Mesendoderm (in vitro differentiated cells): ENCODE measurements around the gene SYMPK.

Experiments
- DNase-seq: peaks from one replicate; pipeline ENCODE4 v3.0.0; 2013
- H2AK5ac ChIP-seq: 2 replicates; pipeline ENCODE4 v1.6.1; 2013; ENCODE audit warnings: low read length, inconsistent platforms
- H2BK120ac ChIP-seq: 2 replicates; pipeline ENCODE4 v1.6.1; 2013; ENCODE audit warnings: low read depth, mild to moderate bottlenecking, low read length, moderate library complexity, mixed read lengths
- H2BK15ac ChIP-seq: replicated peaks from 2 replicates; pipeline ENCODE4 v1.6.1; 2013; ENCODE audit warnings: low read depth, mild to moderate bottlenecking, moderate library complexity
- H2BK5ac ChIP-seq: 2 replicates; pipeline ENCODE4 v1.6.1; 2013; ENCODE audit warnings: low read length, inconsistent platforms
- H3K18ac ChIP-seq: 2 replicates; pipeline ENCODE4 v1.6.1; 2013; ENCODE audit warnings: mild to moderate bottlenecking, low read length, mixed read lengths
- H3K23ac ChIP-seq: one replicate; pipeline ENCODE4 v1.6.1; 2013; ENCODE audit warnings: low read length
- H3K27ac ChIP-seq: 2 replicates; pipeline ENCODE4 v1.5.1; 2013; ENCODE audit warnings: low read depth, mild to moderate bottlenecking, inconsistent platforms, low read length, moderate library complexity
- H3K27me3 ChIP-seq: 2 replicates; pipeline ENCODE4 v1.6.1; 2013; ENCODE audit warnings: low read length, control low read depth, mild to moderate bottlenecking, inconsistent platforms; ENCODE audit not compliant: insufficient read depth, poor library complexity
- H3K36me3 ChIP-seq: 2 replicates; pipeline ENCODE4 v1.6.1; 2013; ENCODE audit warnings: low read length, inconsistent platforms; ENCODE audit not compliant: control insufficient read depth, insufficient read depth
- H3K4ac ChIP-seq: one replicate; pipeline ENCODE4 v1.6.1; 2013; ENCODE audit warnings: low read depth, mild to moderate bottlenecking, low read length, moderate library complexity
- H3K4me1 ChIP-seq: 2 replicates; pipeline ENCODE4 v1.6.1; 2013; ENCODE audit warnings: low read depth, low read length, inconsistent platforms; ENCODE audit not compliant: control insufficient read depth
- H3K4me2 ChIP-seq: 2 replicates; pipeline ENCODE4 v1.6.1; 2013; ENCODE audit warnings: low read length
- H3K4me3 ChIP-seq: 2 replicates; pipeline ENCODE4 v1.5.1; 2013; ENCODE audit warnings: mild to moderate bottlenecking, low read length
- H3K56ac ChIP-seq: one replicate; pipeline ENCODE4 v1.6.1; 2013; ENCODE audit warnings: low read length
- H3K79me1 ChIP-seq: 2 replicates; pipeline ENCODE4 v1.6.1; 2013; ENCODE audit warnings: low read length, inconsistent platforms
- H3K79me2 ChIP-seq: 2 replicates; pipeline ENCODE4 v1.6.1; 2013; ENCODE audit warnings: mild to moderate bottlenecking, low read length; ENCODE audit not compliant: control insufficient read depth, insufficient read depth
- H3K9ac ChIP-seq: 2 replicates; pipeline ENCODE4 v1.6.1; 2013; ENCODE audit warnings: low read length, inconsistent platforms
- H4K5ac ChIP-seq: one replicate; pipeline ENCODE4 v1.6.1; 2013; ENCODE audit warnings: low read length
- H4K8ac ChIP-seq: one replicate; pipeline ENCODE4 v1.6.1; 2013; ENCODE audit warnings: low read depth, mild to moderate bottlenecking, control low read depth, low read length, moderate library complexity
- WGBS: extraction: QIAGEN DNeasy Blood & Tissue Kit; methylation state at CpG from one replicate; pipeline ENCODE4 v1.1.7; 2013; ENCODE audit warnings: low lambda C conversion rate, missing lambda C conversion rate; ENCODE audit not compliant: insufficient coverage; ENCODE audit errors: extremely low coverage; 5-methylcytosine and 5-hydroxymethylcytosine counted together

SYMPK gene

GRCh38 chr19:45862271-45862563 lies 730 bp downstream of the SYMPK start:
- Histone ChIP-seq H3K4ac (peak overlapping the region; percentile 83), H2BK15ac (no peak overlapping the region), H2BK5ac (peak overlapping the region; percentile 6), H3K4me1 (peaks cover 9% of the 10 kb centered on the region), H2BK120ac (no peak overlapping the region), H3K79me1 (peaks cover 16% of the 10 kb centered on the region), H3K56ac (peak overlapping the region; percentile 97), H3K79me2 (peaks cover 45% of the 10 kb centered on the region), H3K23ac (no peak overlapping the region), H4K5ac (no peak overlapping the region), H2AK5ac (peak overlapping the region; percentile 59), H3K4me2 (peak overlapping the region; percentile 93), H3K9ac (peak overlapping the region; percentile 86), H3K27ac (no peak overlapping the region), H3K36me3 (peaks cover 2% of the 10 kb centered on the region), H3K27me3 (no peaks in the 10 kb centered on the region), H3K18ac (no peak overlapping the region), H3K4me3 (peak overlapping the region; percentile 99), H4K8ac (no peak overlapping the region)
- DNase-seq, result no peak
- no CpG with 5 or more reads among the region's 11 CpGs for WGBS

DNA sequence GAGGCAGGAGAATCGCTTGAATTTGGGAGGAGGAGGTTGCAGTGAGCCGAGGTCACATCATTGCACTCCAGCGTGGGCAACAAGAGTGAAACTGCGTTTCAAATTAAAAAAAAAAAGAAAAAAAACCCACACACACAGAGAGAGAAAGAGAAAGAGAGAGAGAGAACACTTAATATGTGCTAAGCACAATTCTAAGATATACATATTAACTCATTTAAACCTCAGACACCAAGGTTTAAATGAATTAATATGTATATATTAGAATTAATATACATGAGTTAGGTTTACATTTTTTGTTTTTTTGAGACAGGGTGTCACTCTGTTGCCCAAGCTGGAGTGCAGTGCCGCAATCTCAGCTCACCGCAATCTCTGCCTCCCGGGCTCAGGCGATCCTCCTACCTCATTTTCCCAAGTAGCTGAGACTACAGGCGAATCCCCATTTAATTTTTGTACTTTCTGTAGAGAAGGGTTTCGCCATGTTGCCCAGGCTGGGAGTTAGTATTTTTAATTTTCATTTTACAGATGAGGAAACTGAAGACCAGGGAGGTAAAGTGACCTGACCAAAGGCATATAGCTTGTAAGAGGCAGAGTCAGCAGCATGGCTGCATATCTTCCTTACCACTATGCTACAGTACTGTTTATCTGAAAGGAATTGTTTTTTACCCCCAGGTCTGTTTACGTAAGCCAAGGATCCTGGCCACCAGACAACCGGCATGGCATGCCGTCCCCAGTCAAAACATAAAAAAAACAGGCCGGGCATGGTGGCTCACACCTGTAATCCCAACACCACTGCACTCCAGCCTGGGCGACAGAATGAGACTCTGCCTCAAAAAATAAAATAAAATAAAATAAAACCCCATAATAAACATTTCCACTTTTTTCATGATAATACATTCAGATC lies 2.3 kb downstream of the SYMPK start:
- Histone ChIP-seq H3K79me2 (peaks cover 41% of the 10 kb centered on the region), H2BK120ac (no peak overlapping the region), H3K4me1 (peaks cover 2% of the 10 kb centered on the region), H2BK15ac (no peak overlapping the region), H3K36me3 (peaks cover 2% of the 10 kb centered on the region), H3K23ac (no peak overlapping the region), H3K79me1 (peaks cover 16% of the 10 kb centered on the region), H2BK5ac (no peak overlapping the region), H3K4me3 (no peak overlapping the region), H3K9ac (no peak overlapping the region), H3K4ac (no peak overlapping the region), H3K18ac (no peak overlapping the region), H4K5ac (no peak overlapping the region), H3K27ac (no peak overlapping the region), H2AK5ac (no peak overlapping the region), H4K8ac (no peak overlapping the region), H3K4me2 (no peak overlapping the region), H3K27me3 (no peaks in the 10 kb centered on the region), H3K56ac (no peak overlapping the region)
- WGBS, result no CpG with 5 or more reads among the region's 15 CpGs
- DNase-seq, result no peak

- H3K23ac ChIP-seq, result no peak overlapping the region
- H3K4ac ChIP-seq, result no peak overlapping the region
- H2AK5ac ChIP-seq, result no peak overlapping the region
- no peak overlapping the region for H3K56ac ChIP-seq
- no peaks in the 10 kb centered on the region for H3K4me1 ChIP-seq
- H2BK15ac ChIP-seq, result no peak overlapping the region
- no CpG with 5 or more reads among the region's 16 CpGs for WGBS
- H2BK5ac ChIP-seq, result no peak overlapping the region
- no peak overlapping the region for H4K8ac ChIP-seq
- H3K4me3 ChIP-seq, result no peak overlapping the region
- H3K27ac ChIP-seq, result no peak overlapping the region
- H3K4me2 ChIP-seq, result no peak overlapping the region
- H3K27me3 ChIP-seq, result no peaks in the 10 kb centered on the region
- no peak for DNase-seq
- H3K79me1 ChIP-seq, result peaks cover 12% of the 10 kb centered on the region
- no peak overlapping the region for H4K5ac ChIP-seq
- no peak overlapping the region for H2BK120ac ChIP-seq
- no peak overlapping the region for H3K18ac ChIP-seq
- H3K79me2 ChIP-seq, result peaks cover 14% of the 10 kb centered on the region
- peaks cover 21% of the 10 kb centered on the region for H3K36me3 ChIP-seq
- no peak overlapping the region for H3K9ac ChIP-seq
Observed at GRCh38 chr19:45854167-45854778, 8.7 kb downstream of the SYMPK start.

GRCh38 chr19:45852983-45853382 lies 10.0 kb downstream of the SYMPK start:
- H3K4me2 ChIP-seq, result no peak overlapping the region
- H3K18ac ChIP-seq, result no peak overlapping the region
- peaks cover 24% of the 10 kb centered on the region for H3K36me3 ChIP-seq

DNA sequence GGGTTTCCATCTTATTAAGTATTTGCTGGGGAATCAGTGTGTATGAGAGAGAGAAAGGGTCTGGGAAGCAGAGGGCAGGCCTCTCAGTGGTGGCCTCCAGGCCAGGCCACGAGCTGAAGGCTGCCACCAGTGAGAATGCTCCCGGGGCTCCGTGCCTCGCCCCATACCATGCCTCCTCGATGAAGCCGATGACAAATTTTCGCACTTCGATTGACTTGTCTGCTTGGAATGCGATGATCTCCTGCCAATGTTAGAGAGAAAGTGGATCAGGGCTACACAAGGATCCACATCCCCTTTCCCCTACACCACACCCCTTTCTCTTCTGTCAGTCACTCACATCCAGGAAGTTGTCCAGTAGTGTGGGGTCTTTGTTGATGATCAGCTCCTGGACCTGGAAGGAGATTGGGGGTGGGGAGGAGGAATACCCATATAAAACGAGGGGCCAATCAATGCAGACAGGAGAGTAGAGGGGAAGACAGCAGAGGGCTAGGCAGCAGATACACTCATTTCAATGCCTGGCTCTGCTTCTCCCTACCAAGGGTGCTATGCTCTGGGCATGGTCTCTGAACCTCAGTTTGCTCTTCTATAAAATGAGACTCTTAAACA lies 10.7 kb downstream of the SYMPK start:
- Histone ChIP-seq H2BK120ac (no peak overlapping the region), H4K8ac (no peak overlapping the region), H3K4ac (no peak overlapping the region), H3K18ac (no peak overlapping the region), H2AK5ac (no peak overlapping the region), H3K27me3 (no peaks in the 10 kb centered on the region), H2BK5ac (no peak overlapping the region), H2BK15ac (no peak overlapping the region), H3K56ac (no peak overlapping the region), H3K4me1 (no peaks in the 10 kb centered on the region), H3K4me2 (no peak overlapping the region), H3K36me3 (peaks cover 26% of the 10 kb centered on the region), H3K9ac (no peak overlapping the region), H3K23ac (no peak overlapping the region), H3K27ac (no peak overlapping the region), H3K79me1 (peaks cover 9% of the 10 kb centered on the region), H4K5ac (no peak overlapping the region), H3K79me2 (peaks cover 8% of the 10 kb centered on the region), H3K4me3 (no peak overlapping the region)
- peak; percentile 27 for DNase-seq
- WGBS, result no CpG with 5 or more reads among the region's 10 CpGs

More at GRCh38 chr19:45852983-45853382, 10.0 kb downstream of the SYMPK start:
- Histone ChIP-seq H4K5ac (no peak overlapping the region), H3K56ac (no peak overlapping the region), H3K4me1 (no peaks in the 10 kb centered on the region), H3K4ac (no peak overlapping the region), H3K27me3 (no peaks in the 10 kb centered on the region), H4K8ac (no peak overlapping the region), H2BK120ac (no peak overlapping the region), H3K9ac (no peak overlapping the region), H3K79me2 (peaks cover 9% of the 10 kb centered on the region), H2BK5ac (no peak overlapping the region), H3K4me3 (no peak overlapping the region), H2AK5ac (no peak overlapping the region), H3K79me1 (peaks cover 9% of the 10 kb centered on the region), H3K23ac (no peak overlapping the region), H2BK15ac (no peak overlapping the region), H3K27ac (no peak overlapping the region)
- no CpG with 5 or more reads among the region's 7 CpGs for WGBS
- DNase-seq, result no peak
